ENCODE data around the gene BTBD9. TPM values are rescaled to one million over a fixed set of nuclear protein-coding genes. Genes with fewer than 3 reads are reported as not detected.

BTBD9 gene
- total RNA-seq, 1 donor from 2014 or later = 24.1 TPM

- intact Hi-C loops (cut with DNase I) = no loop called here
- H3K4me1 ChIP-seq = no peaks in the 10 kb centered on the region
- H3K4me3 ChIP-seq = no peak overlapping the region
- H3K36me3 ChIP-seq = no peaks in the 10 kb centered on the region
- H3K9me3 ChIP-seq = no peaks in the 10 kb centered on the region
- TF ChIP-seq POLR2A (IDR thresholded peaks at IDR 0.05) (no peak), POLR2AphosphoS5 (IDR thresholded peaks at IDR 0.05; ENCODE audit: insufficient read depth in 1 of 2, low read depth in 1 of 2) (no peak), CTCF (IDR thresholded peaks at IDR 0.05) (no peak)
- no peaks in the 10 kb centered on the region for H3K27me3 ChIP-seq
- no peak overlapping the region for H3K27ac ChIP-seq
- no peak for DNase-seq (ENCODE audit: extremely low spot score in 2 of 2)
Observed at GRCh38 chr6:38580030-38580429, 59.7 kb downstream of the BTBD9 start.

GRCh38 chr6:38579010-38579628, 60.6 kb downstream of the BTBD9 start:
- no peaks in the 10 kb centered on the region for H3K36me3 ChIP-seq
- DNase-seq (ENCODE audit: extremely low spot score in 2 of 2) = no peak
- no peaks in the 10 kb centered on the region for H3K27me3 ChIP-seq
- H3K27ac ChIP-seq = no peak overlapping the region
- H3K4me3 ChIP-seq = no peak overlapping the region
- H3K9me3 ChIP-seq = no peaks in the 10 kb centered on the region
- no peak for TF ChIP-seq POLR2AphosphoS5 (IDR thresholded peaks at IDR 0.05; ENCODE audit: insufficient read depth in 1 of 2, low read depth in 1 of 2)
- intact Hi-C loops (cut with DNase I) = no loop called here
- no peaks in the 10 kb centered on the region for H3K4me1 ChIP-seq

GRCh38 chr6:38578075-38578474, 61.7 kb downstream of the BTBD9 start:
- intact Hi-C loops (cut with DNase I) = no loop called here
- Histone ChIP-seq H3K27me3 (no peaks in the 10 kb centered on the region), H3K27ac (no peak overlapping the region), H3K9me3 (no peaks in the 10 kb centered on the region), H3K4me1 (no peaks in the 10 kb centered on the region), H3K36me3 (no peaks in the 10 kb centered on the region), H3K4me3 (no peak overlapping the region)
- no peak for TF ChIP-seq POLR2AphosphoS5 (IDR thresholded peaks at IDR 0.05; ENCODE audit: insufficient read depth in 1 of 2, low read depth in 1 of 2)
- TF ChIP-seq POLR2A (IDR thresholded peaks at IDR 0.05) = no peak
- TF ChIP-seq CTCF (IDR thresholded peaks at IDR 0.05) = no peak
- DNase-seq (ENCODE audit: extremely low spot score in 2 of 2) = no peak

- Histone ChIP-seq H3K4me1 (no peaks in the 10 kb centered on the region), H3K27ac (no peak overlapping the region), H3K36me3 (no peaks in the 10 kb centered on the region), H3K4me3 (no peak overlapping the region), H3K27me3 (no peaks in the 10 kb centered on the region), H3K9me3 (no peaks in the 10 kb centered on the region)
- no peak for DNase-seq (ENCODE audit: extremely low spot score in 2 of 2)
- intact Hi-C loops (cut with DNase I) = no loop called here
- TF ChIP-seq CTCF (IDR thresholded peaks at IDR 0.05) (no peak), POLR2AphosphoS5 (IDR thresholded peaks at IDR 0.05; ENCODE audit: insufficient read depth in 1 of 2, low read depth in 1 of 2) (no peak), POLR2A (IDR thresholded peaks at IDR 0.05) (no peak)
Observed at GRCh38 chr6:38577492-38577891, 62.2 kb downstream of the BTBD9 start.

GRCh38 chr6:38573801-38574395, 65.8 kb downstream of the BTBD9 start:
- no peak for TF ChIP-seq CTCF (IDR thresholded peaks at IDR 0.05)
- no peak for TF ChIP-seq POLR2A (IDR thresholded peaks at IDR 0.05)
- TF ChIP-seq POLR2AphosphoS5 (IDR thresholded peaks at IDR 0.05; ENCODE audit: insufficient read depth in 1 of 2, low read depth in 1 of 2) = no peak
- DNase-seq (ENCODE audit: extremely low spot score in 2 of 2) = no peak
- Histone ChIP-seq H3K4me1 (no peaks in the 10 kb centered on the region), H3K36me3 (no peaks in the 10 kb centered on the region), H3K27ac (no peak overlapping the region), H3K9me3 (no peaks in the 10 kb centered on the region), H3K27me3 (no peaks in the 10 kb centered on the region), H3K4me3 (no peak overlapping the region)
- intact Hi-C loops (cut with DNase I) = no loop called here

Measured in vagina (tissue), 2 donors.